ENCODE data around the gene OTOGL.

Gene OTOGL

DNA sequence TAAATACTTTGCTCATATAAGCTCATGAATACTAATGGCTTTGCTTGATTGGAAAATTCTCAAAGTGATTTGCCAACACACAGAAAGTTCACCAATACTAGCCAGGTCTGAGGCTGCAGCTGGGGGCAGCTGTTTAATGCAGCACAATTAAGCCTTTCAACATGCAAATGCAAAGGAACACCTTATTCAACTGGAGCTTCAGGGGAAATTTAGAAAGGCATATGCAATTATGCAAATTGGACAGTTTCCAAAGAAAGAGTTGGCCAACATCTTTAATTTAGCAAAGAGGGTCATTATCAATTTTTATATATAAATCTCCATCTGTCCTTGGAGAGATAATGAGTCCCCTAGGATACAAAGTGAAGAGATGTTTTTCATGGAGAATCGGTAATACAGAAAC lies 40.2 kb upstream of the OTOGL start:
- Histone ChIP-seq H3K4me3 (replicated peaks; ENCODE audit: insufficient read depth, low read length) (no peak overlapping the region), H3K27me3 (ENCODE audit: insufficient read depth, poor library complexity, severe bottlenecking) (no peaks in the 10 kb centered on the region), H3K27ac (replicated peaks) (no peak overlapping the region)
- TF ChIP-seq POLR2AphosphoS5 (IDR thresholded peaks at IDR 0.05; ENCODE audit: low read depth): no peak
- TF ChIP-seq SPI1 (IDR thresholded peaks at IDR 0.05; ENCODE audit: borderline replicate concordance, low read depth): no peak
- TF ChIP-seq, protein P1, sequence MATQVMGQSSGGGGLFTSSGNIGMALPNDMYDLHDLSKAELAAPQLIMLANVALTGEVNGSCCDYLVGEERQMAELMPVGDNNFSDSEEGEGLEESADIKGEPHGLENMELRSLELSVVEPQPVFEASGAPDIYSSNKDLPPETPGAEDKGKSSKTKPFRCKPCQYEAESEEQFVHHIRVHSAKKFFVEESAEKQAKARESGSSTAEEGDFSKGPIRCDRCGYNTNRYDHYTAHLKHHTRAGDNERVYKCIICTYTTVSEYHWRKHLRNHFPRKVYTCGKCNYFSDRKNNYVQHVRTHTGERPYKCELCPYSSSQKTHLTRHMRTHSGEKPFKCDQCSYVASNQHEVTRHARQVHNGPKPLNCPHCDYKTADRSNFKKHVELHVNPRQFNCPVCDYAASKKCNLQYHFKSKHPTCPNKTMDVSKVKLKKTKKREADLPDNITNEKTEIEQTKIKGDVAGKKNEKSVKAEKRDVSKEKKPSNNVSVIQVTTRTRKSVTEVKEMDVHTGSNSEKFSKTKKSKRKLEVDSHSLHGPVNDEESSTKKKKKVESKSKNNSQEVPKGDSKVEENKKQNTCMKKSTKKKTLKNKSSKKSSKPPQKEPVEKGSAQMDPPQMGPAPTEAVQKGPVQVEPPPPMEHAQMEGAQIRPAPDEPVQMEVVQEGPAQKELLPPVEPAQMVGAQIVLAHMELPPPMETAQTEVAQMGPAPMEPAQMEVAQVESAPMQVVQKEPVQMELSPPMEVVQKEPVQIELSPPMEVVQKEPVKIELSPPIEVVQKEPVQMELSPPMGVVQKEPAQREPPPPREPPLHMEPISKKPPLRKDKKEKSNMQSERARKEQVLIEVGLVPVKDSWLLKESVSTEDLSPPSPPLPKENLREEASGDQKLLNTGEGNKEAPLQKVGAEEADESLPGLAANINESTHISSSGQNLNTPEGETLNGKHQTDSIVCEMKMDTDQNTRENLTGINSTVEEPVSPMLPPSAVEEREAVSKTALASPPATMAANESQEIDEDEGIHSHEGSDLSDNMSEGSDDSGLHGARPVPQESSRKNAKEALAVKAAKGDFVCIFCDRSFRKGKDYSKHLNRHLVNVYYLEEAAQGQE (IDR thresholded peaks at IDR 0.05; ENCODE audit: insufficient replicate concordance, low read depth): no peak
- TF ChIP-seq, protein P2, sequence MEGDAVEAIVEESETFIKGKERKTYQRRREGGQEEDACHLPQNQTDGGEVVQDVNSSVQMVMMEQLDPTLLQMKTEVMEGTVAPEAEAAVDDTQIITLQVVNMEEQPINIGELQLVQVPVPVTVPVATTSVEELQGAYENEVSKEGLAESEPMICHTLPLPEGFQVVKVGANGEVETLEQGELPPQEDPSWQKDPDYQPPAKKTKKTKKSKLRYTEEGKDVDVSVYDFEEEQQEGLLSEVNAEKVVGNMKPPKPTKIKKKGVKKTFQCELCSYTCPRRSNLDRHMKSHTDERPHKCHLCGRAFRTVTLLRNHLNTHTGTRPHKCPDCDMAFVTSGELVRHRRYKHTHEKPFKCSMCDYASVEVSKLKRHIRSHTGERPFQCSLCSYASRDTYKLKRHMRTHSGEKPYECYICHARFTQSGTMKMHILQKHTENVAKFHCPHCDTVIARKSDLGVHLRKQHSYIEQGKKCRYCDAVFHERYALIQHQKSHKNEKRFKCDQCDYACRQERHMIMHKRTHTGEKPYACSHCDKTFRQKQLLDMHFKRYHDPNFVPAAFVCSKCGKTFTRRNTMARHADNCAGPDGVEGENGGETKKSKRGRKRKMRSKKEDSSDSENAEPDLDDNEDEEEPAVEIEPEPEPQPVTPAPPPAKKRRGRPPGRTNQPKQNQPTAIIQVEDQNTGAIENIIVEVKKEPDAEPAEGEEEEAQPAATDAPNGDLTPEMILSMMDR (IDR thresholded peaks at IDR 0.05; ENCODE audit: insufficient read depth, low read length): no peak
- TF ChIP-seq GABPA (IDR thresholded peaks at IDR 0.05; ENCODE audit: low read depth): no peak
- DNase-seq (ENCODE audit: low read depth in 1 of 2, low spot score in 1 of 2): no peak

DNA sequence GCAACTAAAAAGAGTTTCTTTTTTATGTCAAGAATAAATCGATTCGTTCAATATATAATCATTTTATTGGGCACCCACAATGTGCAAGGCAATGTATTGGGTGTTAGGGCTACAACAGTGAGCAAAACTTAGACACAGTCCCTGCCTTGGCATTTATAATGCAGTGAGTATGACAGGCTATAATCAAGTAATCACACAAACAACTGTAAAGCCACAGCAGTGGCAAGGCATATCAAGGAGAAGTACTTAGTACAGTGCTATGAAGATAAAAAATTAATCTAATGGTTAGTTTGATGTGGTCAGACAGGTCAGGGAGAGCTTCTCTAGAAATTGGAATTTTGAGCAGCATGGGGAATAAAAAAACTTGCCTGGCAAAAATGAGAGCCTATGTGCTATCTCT lies 39.5 kb upstream of the OTOGL start:
- no peak overlapping the region for H3K4me3 ChIP-seq (replicated peaks; ENCODE audit: insufficient read depth, low read length)
- no peaks in the 10 kb centered on the region for H3K27me3 ChIP-seq (ENCODE audit: insufficient read depth, poor library complexity, severe bottlenecking)
- no peak overlapping the region for H3K27ac ChIP-seq (replicated peaks)
- TF ChIP-seq, protein P2 (IDR thresholded peaks at IDR 0.05; ENCODE audit: insufficient read depth, low read length): no peak
- TF ChIP-seq, protein P1 (IDR thresholded peaks at IDR 0.05; ENCODE audit: insufficient replicate concordance, low read depth): no peak
- TF ChIP-seq GABPA (IDR thresholded peaks at IDR 0.05; ENCODE audit: low read depth) (no peak), SPI1 (IDR thresholded peaks at IDR 0.05; ENCODE audit: borderline replicate concordance, low read depth) (no peak), POLR2AphosphoS5 (IDR thresholded peaks at IDR 0.05; ENCODE audit: low read depth) (no peak)
- no peak for DNase-seq (ENCODE audit: low read depth in 1 of 2, low spot score in 1 of 2)

DNA sequence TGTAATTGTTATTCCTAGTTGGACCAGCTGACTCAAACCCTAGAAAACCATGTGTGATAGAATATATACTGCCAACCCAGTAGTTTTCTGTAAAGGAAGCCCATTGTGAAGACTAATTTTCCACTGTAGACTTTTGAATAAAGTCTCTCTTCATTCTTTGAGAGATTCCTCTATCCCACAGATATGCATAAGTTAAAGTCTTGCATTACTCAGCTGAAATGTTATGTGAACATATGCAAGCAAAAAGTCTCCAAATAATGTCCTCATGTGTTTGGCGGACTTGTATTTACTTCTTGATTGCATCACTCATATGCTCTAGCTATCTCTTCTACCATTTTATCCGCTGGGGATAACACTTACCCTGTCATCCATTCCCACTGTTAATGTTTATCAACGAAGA lies 35.1 kb upstream of the OTOGL start:
- no peak for DNase-seq (ENCODE audit: low read depth in 1 of 2, low spot score in 1 of 2)
- Histone ChIP-seq H3K4me3 (replicated peaks; ENCODE audit: insufficient read depth, low read length) (no peak overlapping the region), H3K27me3 (ENCODE audit: insufficient read depth, poor library complexity, severe bottlenecking) (no peaks in the 10 kb centered on the region), H3K27ac (replicated peaks) (no peak overlapping the region)
- no peak for TF ChIP-seq GABPA (IDR thresholded peaks at IDR 0.05; ENCODE audit: low read depth)

DNA sequence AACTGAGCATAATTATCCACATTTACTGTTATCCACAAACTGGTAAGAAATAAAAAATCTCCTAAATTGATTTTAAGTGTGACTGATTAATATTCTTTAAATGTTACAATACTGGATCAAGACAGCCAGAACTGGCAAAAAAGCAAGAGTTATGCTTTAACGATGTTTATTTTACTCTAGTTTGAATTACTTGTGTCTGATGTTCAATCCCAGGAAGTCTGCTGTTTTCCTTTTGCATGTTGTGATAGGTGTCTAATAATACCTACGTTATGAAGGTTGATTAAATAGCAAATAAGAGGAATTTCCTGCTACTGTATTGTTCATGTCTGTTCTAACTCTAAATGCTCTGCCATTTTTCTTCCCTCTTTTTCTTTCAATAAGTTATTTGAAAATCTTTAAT lies 34.4 kb upstream of the OTOGL start:
- DNase-seq (ENCODE audit: low read depth in 1 of 2, low spot score in 1 of 2): no peak
- no peak for TF ChIP-seq SPI1 (IDR thresholded peaks at IDR 0.05; ENCODE audit: borderline replicate concordance, low read depth)
- TF ChIP-seq, protein P1 (IDR thresholded peaks at IDR 0.05; ENCODE audit: insufficient replicate concordance, low read depth): no peak
- TF ChIP-seq, protein P2 (IDR thresholded peaks at IDR 0.05; ENCODE audit: insufficient read depth, low read length): no peak
- TF ChIP-seq GABPA (IDR thresholded peaks at IDR 0.05; ENCODE audit: low read depth): no peak
- TF ChIP-seq POLR2AphosphoS5 (IDR thresholded peaks at IDR 0.05; ENCODE audit: low read depth): no peak
- Histone ChIP-seq H3K4me3 (replicated peaks; ENCODE audit: insufficient read depth, low read length) (no peak overlapping the region), H3K27ac (replicated peaks) (no peak overlapping the region), H3K27me3 (ENCODE audit: insufficient read depth, poor library complexity, severe bottlenecking) (no peaks in the 10 kb centered on the region)
